ENCODE results near the gene VEPH1. TPM values are rescaled to one million over a fixed set of nuclear protein-coding genes. Genes with fewer than 3 reads are reported as not detected.

The VEPH1 gene
- total and polyA plus RNA-seq, 2 donors (not counting 1 experiment from before 2014, with no cell fraction given), result not detected

GRCh38 chr3:157495846-157496245, 7.4 kb downstream of the VEPH1 start:
- H3K9me3 Mint-ChIP-seq (ENCODE audit: insufficient read depth), result no peaks in the 10 kb centered on the region
- H3K27ac Mint-ChIP-seq, result no peak overlapping the region
- Histone ChIP-seq H3K27ac (ENCODE audit: low read length in 2 of 2) (no peak overlapping the region), H3K4me1 (ENCODE audit: control insufficient read depth in 2 of 2, insufficient read depth in 2 of 2, low read length in 2 of 2) (peaks cover 0 to 4% of the 10 kb centered on the region in 2 donors), H3K9me3 (ENCODE audit: control extremely low read depth in 1 of 3, control insufficient read depth in 2 of 3, insufficient read depth in 1 of 3, low read length in 2 of 3) (no peaks in the 10 kb centered on the region), H3K27me3 (replicated peaks in 1 of 4; ENCODE audit: control extremely low read depth in 1 of 4, control insufficient read depth in 3 of 4, insufficient read depth in 4 of 4, low read length in 3 of 4) (peaks cover 0 to 8% (median 6%) of the 10 kb centered on the region in 4 experiments), H3K4me2 (replicated peaks; ENCODE audit: low read depth, low read length, poor library complexity, severe bottlenecking) (no peak overlapping the region), H4K20me1 (ENCODE audit: control insufficient read depth, insufficient read depth, low read length, poor library complexity, severe bottlenecking) (no peaks in the 10 kb centered on the region), H3K79me2 (ENCODE audit: control insufficient read depth, insufficient read depth, low read length) (no peaks in the 10 kb centered on the region), H3K4me3 (ENCODE audit: control extremely low read depth in 1 of 5, extremely low read depth in 1 of 5, insufficient read depth in 1 of 5, low read depth in 2 of 5, low read length in 4 of 5) (no peak overlapping the region), H3K36me3 (replicated peaks in 1 of 2; ENCODE audit: control extremely low read depth in 1 of 2, control insufficient read depth in 1 of 2, extremely low read depth in 1 of 2, insufficient read depth in 2 of 2, low read length in 1 of 2) (no peaks in the 10 kb centered on the region), H3K9ac (ENCODE audit: low read length) (no peak overlapping the region), H2AFZ (ENCODE audit: insufficient read depth, low read depth, low read length, poor library complexity, severe bottlenecking) (no peak overlapping the region)
- ATAC-seq (ENCODE audit: low read depth) (no peak), DNase-seq (no peak)
- TF ChIP-seq EZH2 (IDR thresholded peaks at IDR 0.05; ENCODE audit: borderline replicate concordance, insufficient read depth, low read depth, low read length, poor library complexity, severe bottlenecking), result no peak
- no peak for TF ChIP-seq CTCF (IDR thresholded peaks at IDR 0.05)
- ChIA-PET POLR2A (no interaction called here), CTCF (no interaction called here)
- peaks cover 37% of the 10 kb centered on the region for H3K27me3 Mint-ChIP-seq
- H3K4me1 Mint-ChIP-seq, result peaks cover 8% of the 10 kb centered on the region
- no CpG with 5 or more reads among the region's 3 CpGs for WGBS (ENCODE audit: insufficient coverage)
- no peak overlapping the region for H3K4me3 Mint-ChIP-seq
- intact Hi-C loops (cut with micrococcal nuclease), result no loop called here

- no peak overlapping the region for H3K27ac Mint-ChIP-seq
- no peaks in the 10 kb centered on the region for H3K9me3 ChIP-seq (ENCODE audit: control extremely low read depth in 1 of 3, control insufficient read depth in 2 of 3, insufficient read depth in 1 of 3, low read length in 2 of 3)
- H4K20me1 ChIP-seq (ENCODE audit: control insufficient read depth, insufficient read depth, low read length, poor library complexity, severe bottlenecking), result no peaks in the 10 kb centered on the region
- H3K27ac ChIP-seq (ENCODE audit: low read length in 2 of 2), result no peak overlapping the region
- TF ChIP-seq CTCF (IDR thresholded peaks at IDR 0.05), result no peak
- no peak for TF ChIP-seq EZH2 (IDR thresholded peaks at IDR 0.05; ENCODE audit: borderline replicate concordance, insufficient read depth, low read depth, low read length, poor library complexity, severe bottlenecking)
- H3K79me2 ChIP-seq (ENCODE audit: control insufficient read depth, insufficient read depth, low read length), result no peaks in the 10 kb centered on the region
- no peak overlapping the region for H3K4me3 Mint-ChIP-seq
- CTCF ChIA-PET, result no interaction called here
- WGBS (ENCODE audit: insufficient coverage), result 88% methylated on average over 3 of the region's 3 CpGs
- no peak overlapping the region for H3K9ac ChIP-seq (ENCODE audit: low read length)
- H3K27me3 Mint-ChIP-seq, result peaks cover 29% of the 10 kb centered on the region
- peaks cover 0 to 7% (median under 1%) of the 10 kb centered on the region in 4 experiments for H3K27me3 ChIP-seq (replicated peaks in 1 of 4; ENCODE audit: control extremely low read depth in 1 of 4, control insufficient read depth in 3 of 4, insufficient read depth in 4 of 4, low read length in 3 of 4)
- POLR2A ChIA-PET, result no interaction called here
- intact Hi-C loops (cut with micrococcal nuclease), result loop anchor here (5.0 kb wide), 1 partner anchor 1342 kb away; no protein-coding TSS in a partner anchor
- H3K4me1 Mint-ChIP-seq, result peaks cover 2% of the 10 kb centered on the region
- no peak for ATAC-seq (ENCODE audit: low read depth)
- H3K36me3 ChIP-seq (replicated peaks in 1 of 2; ENCODE audit: control extremely low read depth in 1 of 2, control insufficient read depth in 1 of 2, extremely low read depth in 1 of 2, insufficient read depth in 2 of 2, low read length in 1 of 2), result no peaks in the 10 kb centered on the region
- H3K4me3 ChIP-seq (ENCODE audit: control extremely low read depth in 1 of 5, extremely low read depth in 1 of 5, insufficient read depth in 1 of 5, low read depth in 2 of 5, low read length in 4 of 5), result no peak overlapping the region
- no peaks in the 10 kb centered on the region for H3K9me3 Mint-ChIP-seq (ENCODE audit: insufficient read depth)
- no peak for DNase-seq
- H3K4me1 ChIP-seq (ENCODE audit: control insufficient read depth in 2 of 2, insufficient read depth in 2 of 2, low read length in 2 of 2), result peaks cover 0 to 4% of the 10 kb centered on the region in 2 donors
- H3K4me2 ChIP-seq (replicated peaks; ENCODE audit: low read depth, low read length, poor library complexity, severe bottlenecking), result no peak overlapping the region
- H2AFZ ChIP-seq (ENCODE audit: insufficient read depth, low read depth, low read length, poor library complexity, severe bottlenecking), result no peak overlapping the region
These were observed 8.5 kb downstream of the VEPH1 start for GRCh38 chr3:157494581-157495281.

Data from B cell (primary cell).